Measurements from ENCODE around the gene PLEKHH2.

GRCh38 chr2:43619511-43619910, 17.5 kb upstream of the PLEKHH2 start:
- TF ChIP-seq CTCF (IDR thresholded peaks at IDR 0.05) (no peak), POLR2A (IDR thresholded peaks at IDR 0.05) (no peak)

Data from gastroesophageal sphincter (tissue), 3 donors.